Effector CD4-positive, alpha-beta T cell (primary cell): ENCODE measurements around the gene TRPC5OS.

Experiments
- DNase-seq: peaks from one replicate; pipeline ENCODE4 v3.0.0-alpha.2; 2020

The TRPC5OS gene

GRCh38 chrX:111914398-111915090 is 38.6 kb downstream of the TRPC5OS start:
- no peak for DNase-seq

GRCh38 chrX:111917591-111917990 is 41.6 kb downstream of the TRPC5OS start:
- DNase-seq = no peak

GRCh38 chrX:111928456-111928855 is 52.5 kb downstream of the TRPC5OS start:
- no peak for DNase-seq
